A549 (cell line): ENCODE results near the gene NAV3. TPM values are rescaled to one million over a fixed set of nuclear protein-coding genes. Genes with fewer than 3 reads are reported as not detected.

ENCODE experiments used
- ATAC-seq, 2 experiments: fragments of 200-7000 bp in 1 of 2; fragments of >200 bp in 1 of 2; cut with Nextera tagmentation in 1 of 2; cut with Tn5 transposase in 1 of 2; 3 replicates each; pipeline versions ENCODE4 v1.8.0 to v1.9.1; 2018 to 2020; ENCODE audit warnings: mild to moderate bottlenecking in 1 of 2, moderate library complexity in 1 of 2
- CTCF ChIA-PET: fragments of 300-600 bp; sonication (Branson Sonifier 250); formaldehyde crosslinking; extraction: SDS; loops from one replicate; lab custom pipeline; 2021; ENCODE audit warnings: antibody characterized with exemption, inconsistent platforms; lab: Yijun Ruan, JAX
- POLR2A ChIA-PET: fragments of 350-600 bp; formaldehyde crosslinking; extraction: SDS; loops from one replicate; lab custom pipeline; 2021; ENCODE audit warnings: antibody characterized with exemption, inconsistent platforms; lab: Yijun Ruan, JAX
- DNase-seq, 2 experiments: peaks; one replicate each; pipeline versions ENCODE4 v3.0.0 to v3.0.0-alpha.2; 2011 to 2016; ENCODE audit warnings: low read depth in 1 of 2, low spot score in 1 of 2
- FAIRE-seq: peaks from 2 replicates; lab custom pipeline; 2011; peaks lifted over from hg19 to GRCh38; lab: Jason Lieb, UNC
- H3K27ac ChIP-seq, 2 experiments: fragments of >200 bp; sonication (Bioruptor Twin); formaldehyde crosslinking; 3 replicates each; pipeline ENCODE4 v1.5.1; 2016 to 2017
- H3K4me1 ChIP-seq: fragments of >200 bp; sonication (Bioruptor Twin); formaldehyde crosslinking; 3 replicates; pipeline ENCODE4 v1.6.1; 2016
- H3K4me2 ChIP-seq: fragments of >200 bp; sonication (Bioruptor Twin); formaldehyde crosslinking; 3 replicates; pipeline ENCODE4 v1.6.1; 2016
- H3K4me3 ChIP-seq: fragments of >200 bp; sonication (Bioruptor Twin); formaldehyde crosslinking; 3 replicates; pipeline ENCODE4 v1.5.1; 2016
- H3K9me3 ChIP-seq: fragments of >200 bp; sonication (Bioruptor Twin); formaldehyde crosslinking; 3 replicates; pipeline ENCODE4 v1.6.1; 2016
- FOXS1 ChIP-seq: fragments of 250-450 bp; sonication (Bioruptor Pico); IDR thresholded peaks from 2 replicates; pipeline ENCODE4 v1.5.0; 2020; ENCODE audit warnings: mild to moderate bottlenecking, moderate library complexity
- HOXB13 ChIP-seq: fragments of 250-450 bp; sonication (Bioruptor Pico); IDR thresholded peaks from 2 replicates; pipeline ENCODE4 v1.5.0; 2020; ENCODE audit warnings: low read depth, mild to moderate bottlenecking, moderate library complexity
- JUN ChIP-seq, 2 experiments: fragments of >200 bp; sonication (Bioruptor Twin); formaldehyde crosslinking; IDR thresholded peaks; 2 replicates in 1 of 2; 3 replicates in 1 of 2; pipeline ENCODE4 v1.6.1; 2016 to 2017
- JUNB ChIP-seq: fragments of >200 bp; sonication (Bioruptor Twin); formaldehyde crosslinking; IDR thresholded peaks from 2 replicates; pipeline ENCODE4 v1.6.1; 2016
- KDM5A ChIP-seq: fragments of 200-600 bp; sonication (generic); IDR thresholded peaks from 2 replicates; pipeline ENCODE4 v1.6.1; 2016; ENCODE audit warnings: antibody characterized with exemption, mild to moderate bottlenecking
- MAZ ChIP-seq: fragments of 150-350 bp; IDR thresholded peaks from 2 replicates; pipeline ENCODE4 v1.6.1; 2014; ENCODE audit warnings: antibody characterized with exemption, low read depth, low read length, borderline replicate concordance
- POLR2A ChIP-seq: IDR thresholded peaks from 2 replicates; pipeline ENCODE4 v1.6.1; 2012; ENCODE audit warnings: mild to moderate bottlenecking, low read length
- POLR2AphosphoS2 ChIP-seq: conservative IDR thresholded peaks from 2 replicates; pipeline ENCODE4 v1.6.1; 2012; ENCODE audit warnings: low read length, improper control_type of control experiment, inconsistent platforms
- RAD21 ChIP-seq, 2 experiments: fragments of >200 bp in 1 of 2; sonication (Bioruptor Twin) in 1 of 2; formaldehyde crosslinking in 1 of 2; IDR thresholded peaks in 1 of 2; conservative IDR thresholded peaks in 1 of 2; 2 replicates in 1 of 2; 3 replicates in 1 of 2; pipeline ENCODE4 v1.6.1; 2012 to 2018; ENCODE audit warnings: inconsistent platforms in 1 of 2
- TFCP2L1 ChIP-seq: fragments of 250-450 bp; sonication (Bioruptor Pico); IDR thresholded peaks from 2 replicates; pipeline ENCODE4 v1.5.0; 2021; ENCODE audit warnings: mild to moderate bottlenecking
- ZC3H11A ChIP-seq: fragments of 450-650 bp; IDR thresholded peaks from 2 replicates; pipeline ENCODE4 v1.6.1; 2014; ENCODE audit warnings: antibody characterized with exemption, mild to moderate bottlenecking
- WGBS: methylation state at CpG from one replicate; pipeline ENCODE4 v1.1.6; 2017; ENCODE audit errors: missing lambda C conversion rate; 5-methylcytosine and 5-hydroxymethylcytosine counted together
- polyA plus RNA-seq, 4 experiments: library from polyadenylated mRNA; depleted of rRNA in 3 of 4; stranded (reverse); fragments of >200 nt; fragmentation: RNase III in 1 of 4; extraction: RNeasy Plus Mini Kit Qiagen cat#74134 plus additional on column Dnase treatment in 1 of 4; gene quantifications; 2 replicates in 3 of 4; 3 replicates in 1 of 4; pipeline ENCODE4 v1.2.3, GENCODE V29; 2011 to 2017
- TF ChIP-seq, protein P1 (sequence below): fragments of 250-450 bp; sonication (Bioruptor Pico); IDR thresholded peaks from 2 replicates; pipeline ENCODE4 v1.5.0; 2021; ENCODE audit warnings: mild to moderate bottlenecking, moderate library complexity, borderline replicate concordance
- TF ChIP-seq, protein P2 (sequence below): fragments of 450-650 bp; IDR thresholded peaks from 2 replicates; pipeline ENCODE4 v1.6.1; 2014; ENCODE audit warnings: antibody characterized with exemption
- TF ChIP-seq, protein P3 (sequence below): IDR thresholded peaks from 2 replicates; pipeline ENCODE4 v1.6.1; 2012; ENCODE audit warnings: low read depth, borderline replicate concordance
- TF ChIP-seq, protein P4 (sequence below): fragments of >200 bp; sonication (Bioruptor Twin); formaldehyde crosslinking; IDR thresholded peaks from 2 replicates; pipeline ENCODE4 v1.6.1; 2016
- TF ChIP-seq, protein P5 (sequence below): IDR thresholded peaks from 2 replicates; pipeline ENCODE4 v1.6.1; 2012

Gene NAV3
- polyA plus RNA-seq, 2 of the 4 experiments (the other 2 are of a cell fraction) = 8.6 to 9.7 TPM

DNA sequence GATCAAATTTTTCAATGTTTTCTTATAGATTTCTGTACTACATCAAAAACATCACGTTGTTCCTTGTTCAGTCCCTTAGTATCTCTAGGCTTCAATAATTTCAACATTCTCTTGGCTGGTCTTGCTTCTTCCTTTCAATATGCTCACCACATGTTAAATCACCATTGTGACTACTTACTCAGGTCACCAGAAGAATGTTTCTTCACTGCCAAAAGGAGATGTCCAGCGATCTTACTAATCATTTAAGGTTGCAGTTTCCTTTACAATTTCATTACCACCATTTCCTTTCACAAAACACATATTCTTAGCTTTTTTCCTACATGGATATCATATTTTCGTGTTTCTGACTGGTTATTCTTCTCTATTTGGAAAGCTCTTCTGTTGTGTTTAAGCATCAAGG, 363.8 kb downstream of the NAV3 start:
- H3K4me2 ChIP-seq = no peak overlapping the region
- TF ChIP-seq POLR2A = no peak
- no peak for TF ChIP-seq HOXB13 (CRISPR knock-in tag)
- TF ChIP-seq, protein P1, sequence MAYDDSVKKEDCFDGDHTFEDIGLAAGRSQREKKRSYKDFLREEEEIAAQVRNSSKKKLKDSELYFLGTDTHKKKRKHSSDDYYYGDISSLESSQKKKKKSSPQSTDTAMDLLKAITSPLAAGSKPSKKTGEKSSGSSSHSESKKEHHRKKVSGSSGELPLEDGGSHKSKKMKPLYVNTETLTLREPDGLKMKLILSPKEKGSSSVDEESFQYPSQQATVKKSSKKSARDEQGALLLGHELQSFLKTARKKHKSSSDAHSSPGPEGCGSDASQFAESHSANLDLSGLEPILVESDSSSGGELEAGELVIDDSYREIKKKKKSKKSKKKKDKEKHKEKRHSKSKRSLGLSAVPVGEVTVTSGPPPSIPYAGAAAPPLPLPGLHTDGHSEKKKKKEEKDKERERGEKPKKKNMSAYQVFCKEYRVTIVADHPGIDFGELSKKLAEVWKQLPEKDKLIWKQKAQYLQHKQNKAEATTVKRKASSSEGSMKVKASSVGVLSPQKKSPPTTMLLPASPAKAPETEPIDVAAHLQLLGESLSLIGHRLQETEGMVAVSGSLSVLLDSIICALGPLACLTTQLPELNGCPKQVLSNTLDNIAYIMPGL (CRISPR knock-in tag) = no peak
- TF ChIP-seq, all 56 proteins: peak for 0
- Histone ChIP-seq H3K27ac (no peak overlapping the region), H3K4me1 (0 out of 3 replicates have a peak, but pooled peaks cover 3% of the 10 kb centered on the region), H3K9me3 (no peaks in the 10 kb centered on the region), H3K4me3 (no peak overlapping the region)
- ChIA-PET POLR2A (no interaction called here), CTCF (no interaction called here)
- FAIRE-seq (no peak), ATAC-seq (no peak), DNase-seq (no peak)
- 33% methylated on average over 3 of the region's 3 CpGs for WGBS

DNA sequence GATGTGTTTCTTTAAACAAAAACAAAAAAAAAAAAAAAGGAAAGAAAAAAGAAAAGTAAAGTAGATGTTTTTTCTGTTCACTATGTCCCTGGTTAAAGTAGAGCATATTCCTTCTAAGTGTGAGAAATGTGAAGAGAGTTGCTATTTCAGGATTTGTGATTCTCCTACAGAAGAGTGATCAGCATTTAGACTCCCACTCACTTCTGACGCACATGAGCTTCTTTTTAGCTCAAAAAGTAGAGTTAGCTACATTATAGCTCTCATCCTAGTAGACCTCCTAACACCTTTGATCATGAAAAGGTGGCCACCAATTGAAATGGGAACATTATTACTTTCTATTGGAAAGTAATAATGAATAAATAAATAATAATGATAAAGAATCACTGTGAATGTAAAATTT, 368.2 kb downstream of the NAV3 start:
- Histone ChIP-seq H3K9me3 (no peaks in the 10 kb centered on the region), H3K4me1 (no peaks in the 10 kb centered on the region), H3K4me3 (no peak overlapping the region), H3K27ac (no peak overlapping the region), H3K4me2 (no peak overlapping the region)
- DNase-seq = no peak
- 86% methylated on average over 1 of the region's 1 CpG for WGBS
- FAIRE-seq = no peak
- POLR2A ChIA-PET = no interaction called here
- ATAC-seq = no peak
- CTCF ChIA-PET = no interaction called here
- TF ChIP-seq, protein P2, sequence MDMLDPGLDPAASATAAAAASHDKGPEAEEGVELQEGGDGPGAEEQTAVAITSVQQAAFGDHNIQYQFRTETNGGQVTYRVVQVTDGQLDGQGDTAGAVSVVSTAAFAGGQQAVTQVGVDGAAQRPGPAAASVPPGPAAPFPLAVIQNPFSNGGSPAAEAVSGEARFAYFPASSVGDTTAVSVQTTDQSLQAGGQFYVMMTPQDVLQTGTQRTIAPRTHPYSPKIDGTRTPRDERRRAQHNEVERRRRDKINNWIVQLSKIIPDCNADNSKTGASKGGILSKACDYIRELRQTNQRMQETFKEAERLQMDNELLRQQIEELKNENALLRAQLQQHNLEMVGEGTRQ = no peak
- TF ChIP-seq, protein P1 (CRISPR knock-in tag) = no peak
- TF ChIP-seq KDM5A = no peak
- no peak for TF ChIP-seq FOXS1 (CRISPR knock-in tag)
- TF ChIP-seq HOXB13 (CRISPR knock-in tag) = no peak
- TF ChIP-seq JUNB = no peak
- TF ChIP-seq, protein P3, sequence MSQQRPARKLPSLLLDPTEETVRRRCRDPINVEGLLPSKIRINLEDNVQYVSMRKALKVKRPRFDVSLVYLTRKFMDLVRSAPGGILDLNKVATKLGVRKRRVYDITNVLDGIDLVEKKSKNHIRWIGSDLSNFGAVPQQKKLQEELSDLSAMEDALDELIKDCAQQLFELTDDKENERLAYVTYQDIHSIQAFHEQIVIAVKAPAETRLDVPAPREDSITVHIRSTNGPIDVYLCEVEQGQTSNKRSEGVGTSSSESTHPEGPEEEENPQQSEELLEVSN = no peak
- no peak for TF ChIP-seq ZC3H11A
- no peak for TF ChIP-seq TFCP2L1

DNA sequence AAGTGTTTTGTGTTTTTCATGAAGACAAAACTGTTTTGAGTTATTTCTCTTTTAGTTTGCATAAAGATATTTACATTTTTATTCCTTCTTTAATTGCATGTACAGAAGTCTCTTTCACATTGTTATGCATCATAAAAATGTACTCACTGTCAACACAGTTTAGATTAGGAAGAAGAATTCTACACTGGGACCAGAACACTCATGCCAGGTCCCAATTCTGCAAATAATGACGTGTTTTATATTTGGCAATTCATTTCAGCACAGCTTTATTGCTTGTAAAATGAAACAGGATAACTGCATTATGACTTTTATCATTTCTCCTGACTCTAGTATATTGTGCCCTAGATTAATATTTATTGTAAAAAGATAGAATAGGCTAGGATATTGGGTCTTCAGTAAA, 369.2 kb downstream of the NAV3 start:
- no peak for DNase-seq
- TF ChIP-seq POLR2AphosphoS2 (no peak), RAD21 (conservative IDR thresholded peaks at IDR 0.05 in 1 of 2, IDR thresholded peaks at IDR 0.05 in 1 of 2) (no peak), POLR2A (no peak), JUN (IDR thresholded peaks at IDR 0.05) (no peak), MAZ (no peak), ZC3H11A (no peak)
- TF ChIP-seq, protein P4, sequence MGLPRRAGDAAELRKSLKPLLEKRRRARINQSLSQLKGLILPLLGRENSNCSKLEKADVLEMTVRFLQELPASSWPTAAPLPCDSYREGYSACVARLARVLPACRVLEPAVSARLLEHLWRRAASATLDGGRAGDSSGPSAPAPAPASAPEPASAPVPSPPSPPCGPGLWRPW = no peak
- TF ChIP-seq, protein P5, sequence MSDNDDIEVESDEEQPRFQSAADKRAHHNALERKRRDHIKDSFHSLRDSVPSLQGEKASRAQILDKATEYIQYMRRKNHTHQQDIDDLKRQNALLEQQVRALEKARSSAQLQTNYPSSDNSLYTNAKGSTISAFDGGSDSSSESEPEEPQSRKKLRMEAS = no peak
- no peak overlapping the region for H3K27ac ChIP-seq
- ATAC-seq = no peak
- H3K4me1 ChIP-seq = no peaks in the 10 kb centered on the region
- no peaks in the 10 kb centered on the region for H3K9me3 ChIP-seq
- POLR2A ChIA-PET = no interaction called here
- CTCF ChIA-PET = no interaction called here
- no peak overlapping the region for H3K4me2 ChIP-seq
- no peak for FAIRE-seq
- no peak overlapping the region for H3K4me3 ChIP-seq
- WGBS = 88% methylated on average over 1 of the region's 1 CpG
